NCI-H524 treated with DMSO at 0.1 percent for 48 hours (cell line): ENCODE results near the gene NTM.
"Not testable (repeated sequence)": the region's sequence is repeated elsewhere in the genome, so short reads cannot be mapped to it uniquely, and the experiment has no call there.

Experiments used
- DNase-seq: peaks from one replicate; lab custom pipeline; 2025; lab: John Stamatoyannopoulos, UW

Gene NTM

DNA sequence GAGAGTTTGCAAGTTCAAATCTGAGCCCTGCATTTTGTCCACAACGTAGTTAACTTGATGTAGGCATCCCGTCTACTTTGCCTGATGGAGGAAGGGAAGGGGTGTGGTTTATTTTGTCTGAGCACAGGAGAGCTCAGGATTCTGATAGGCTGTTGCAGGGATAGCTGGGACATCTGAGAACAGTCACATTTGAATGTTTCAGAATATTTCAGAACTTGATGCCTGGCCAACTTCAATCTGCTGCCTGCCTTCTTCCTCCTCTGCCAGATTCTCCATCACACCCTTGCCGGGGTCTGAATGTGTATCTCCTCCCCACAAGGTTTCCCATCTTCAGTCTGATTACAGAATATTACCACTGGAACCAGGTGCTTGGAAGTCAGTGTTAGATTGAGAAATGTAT lies 51.6 kb downstream of the NTM start:
- no peak for DNase-seq

DNA sequence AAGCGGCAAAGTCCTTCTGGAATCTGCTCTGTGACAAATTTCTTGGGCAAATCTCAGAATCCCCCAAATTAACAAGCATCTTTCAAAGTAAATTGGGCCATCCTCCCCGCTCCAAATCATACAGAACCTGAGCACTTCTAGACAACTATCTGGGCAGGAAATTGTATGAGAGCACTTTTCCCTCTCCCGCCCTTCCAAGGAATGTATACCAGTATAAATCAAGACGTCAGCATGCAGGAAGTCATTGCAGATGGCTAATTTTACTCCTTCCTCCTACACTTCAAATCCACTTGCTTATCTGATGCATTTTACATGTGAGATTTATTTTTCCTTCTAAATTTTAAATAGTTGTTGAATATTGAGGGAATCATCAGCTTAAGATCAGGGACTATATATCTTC lies 52.1 kb downstream of the NTM start:
- no peak for DNase-seq

DNA sequence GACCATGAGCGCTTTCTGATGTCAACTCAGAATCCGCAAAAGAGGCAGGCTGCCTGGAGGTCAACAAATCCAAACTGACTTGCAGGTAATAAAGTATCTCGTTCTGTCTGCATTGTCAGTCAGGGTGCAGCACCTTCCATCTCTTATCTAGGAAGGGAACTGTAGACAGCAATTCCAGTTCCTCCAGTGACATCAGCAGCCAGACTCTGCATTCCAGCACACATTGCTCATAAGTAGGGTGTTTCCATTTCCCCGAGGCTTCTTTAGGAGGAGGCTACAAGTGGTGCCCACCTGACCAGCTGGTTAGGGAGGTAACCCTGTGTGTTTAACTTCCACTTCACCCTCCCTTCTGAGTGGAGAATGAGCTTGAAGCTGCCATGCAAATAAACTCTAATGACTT lies 53.3 kb downstream of the NTM start:
- DNase-seq = no peak

DNA sequence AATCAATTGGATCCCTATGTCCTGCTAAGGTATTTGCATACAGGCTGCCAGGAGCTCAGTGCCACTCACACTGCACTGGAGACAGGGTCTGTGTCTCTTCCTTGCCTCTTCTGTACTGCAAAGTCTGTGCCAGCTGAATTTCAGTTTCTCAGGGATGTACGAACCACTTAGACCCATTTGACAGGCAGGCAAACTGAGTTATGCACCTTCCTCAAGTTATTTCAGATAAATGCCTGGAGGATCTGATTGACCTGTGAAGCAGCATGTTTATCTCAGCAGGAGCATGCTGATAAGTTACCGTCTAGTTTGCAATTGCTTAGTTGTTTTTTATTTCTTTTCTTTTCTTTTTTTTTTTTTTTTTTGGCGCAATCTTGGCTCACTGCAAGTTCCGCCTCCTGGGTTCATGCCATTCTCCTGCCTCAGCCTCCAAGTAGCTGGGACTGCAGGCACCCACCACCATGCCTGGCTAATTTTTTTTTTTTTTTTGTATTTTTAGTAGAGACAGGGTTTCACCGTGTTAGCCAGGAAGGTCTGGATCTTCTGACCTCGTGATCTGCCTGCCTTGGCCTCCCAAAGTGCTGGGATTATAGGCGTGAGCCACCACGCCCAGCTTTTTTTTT lies 54.0 kb downstream of the NTM start:
- not testable (repeated sequence) for DNase-seq

DNA sequence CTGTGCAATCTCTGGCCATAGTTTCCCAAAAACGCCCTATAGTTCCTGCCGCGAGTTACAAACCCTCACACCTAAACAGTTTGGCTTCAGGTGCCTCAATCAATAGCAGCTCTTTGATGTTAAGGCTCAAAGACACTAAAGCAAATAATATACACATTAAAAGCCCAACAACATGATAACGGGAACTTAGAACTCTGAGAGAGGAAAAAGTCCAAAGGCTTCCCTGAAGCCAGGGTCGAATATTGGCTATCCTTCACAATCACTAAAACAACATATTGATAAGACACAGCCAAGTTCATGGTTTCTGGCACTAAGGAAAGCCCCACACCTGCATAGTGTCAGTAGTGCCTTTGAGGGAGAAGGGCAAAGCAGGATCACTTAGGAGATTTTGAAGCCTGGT lies 54.9 kb downstream of the NTM start:
- no peak for DNase-seq

DNA sequence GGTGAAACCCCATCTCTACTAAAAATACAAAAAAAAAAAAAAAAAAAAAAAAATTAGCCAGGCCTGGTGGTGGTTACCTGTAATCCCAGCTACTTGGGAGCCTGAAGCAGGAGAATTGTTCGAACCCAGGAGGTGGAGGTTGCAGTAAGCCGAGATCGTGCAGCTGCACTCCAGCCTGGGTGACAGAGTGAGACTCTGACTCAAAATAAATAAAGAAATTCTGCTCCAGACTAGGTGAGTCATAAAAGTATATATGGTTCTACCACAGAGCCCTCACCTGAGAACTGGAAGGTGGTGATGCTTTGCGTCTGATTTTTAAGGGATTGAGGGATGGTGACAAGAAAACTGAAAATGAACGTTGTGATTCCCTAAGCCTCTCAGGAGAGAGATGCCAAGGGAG lies 58.4 kb downstream of the NTM start:
- DNase-seq = no peak

DNA sequence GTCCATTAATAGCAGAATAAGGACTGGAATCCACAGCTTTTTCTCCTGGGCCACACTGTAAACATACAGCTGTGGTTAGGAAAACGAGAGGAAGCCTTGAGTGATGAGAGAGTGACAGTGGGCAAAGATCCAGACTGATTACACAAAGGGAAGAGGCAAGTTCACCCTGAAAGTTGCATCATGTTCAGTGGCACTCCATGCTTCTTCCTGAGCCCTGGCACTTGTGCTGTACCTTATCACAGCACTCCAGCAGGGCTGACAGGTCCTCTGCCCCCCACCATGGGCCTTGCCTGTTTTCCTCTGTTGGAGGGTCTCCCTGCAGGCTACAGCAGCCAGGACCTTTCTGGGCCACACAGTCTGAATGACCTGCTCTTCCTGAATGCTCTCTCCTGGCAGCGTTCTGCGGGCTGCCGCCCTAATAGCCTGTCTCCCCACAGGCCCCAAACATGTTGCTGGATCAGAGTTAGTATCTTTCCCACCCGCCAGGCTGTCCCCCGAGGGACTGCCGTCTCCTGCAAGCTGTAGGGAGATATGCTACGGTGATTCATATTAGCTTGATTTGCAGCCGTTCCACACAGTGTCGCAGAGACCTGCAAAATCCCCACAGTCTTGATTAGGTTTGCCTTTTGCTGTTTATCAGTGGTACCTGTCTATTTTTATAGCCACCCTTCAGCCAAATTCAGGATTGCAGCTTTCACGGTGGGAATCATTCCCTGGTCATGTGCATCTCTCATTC lies 60.2 kb downstream of the NTM start:
- DNase-seq = no peak

DNA sequence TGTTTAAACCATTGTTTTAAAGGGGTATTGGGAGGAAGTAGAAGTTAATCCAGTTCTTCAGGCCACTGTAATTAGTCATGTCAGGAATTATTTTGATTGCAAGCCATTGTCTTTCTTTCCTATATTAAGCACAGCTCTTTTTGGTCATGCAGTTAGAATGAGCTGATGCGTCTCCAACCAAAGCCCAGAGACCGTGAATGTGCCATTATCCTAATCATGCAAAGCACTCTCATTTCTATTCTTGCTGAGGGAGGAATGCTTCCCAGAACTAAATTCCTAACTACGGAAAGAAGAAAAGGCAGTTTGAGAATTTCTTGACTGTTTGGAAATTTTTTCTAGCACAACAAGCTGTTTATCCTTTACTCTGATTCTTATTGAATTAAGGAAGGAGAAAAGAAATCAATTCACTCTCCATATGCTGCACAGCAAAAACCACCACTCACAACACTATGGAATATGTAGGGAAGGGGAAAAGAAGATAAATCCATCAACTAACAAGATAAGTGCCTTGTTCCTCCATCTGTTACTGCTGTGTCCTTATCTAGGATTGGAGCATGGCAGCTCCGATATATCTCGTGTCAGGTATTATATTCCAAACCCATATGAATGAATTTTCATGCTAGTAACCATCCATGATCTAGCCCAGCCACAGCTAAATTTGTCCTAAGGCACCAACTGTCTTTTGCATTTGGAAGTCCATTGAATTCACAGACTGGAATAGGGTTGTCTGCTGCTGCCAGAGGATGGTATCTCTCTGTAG lies 70.8 kb downstream of the NTM start:
- DNase-seq = peak; percentile 38

DNA sequence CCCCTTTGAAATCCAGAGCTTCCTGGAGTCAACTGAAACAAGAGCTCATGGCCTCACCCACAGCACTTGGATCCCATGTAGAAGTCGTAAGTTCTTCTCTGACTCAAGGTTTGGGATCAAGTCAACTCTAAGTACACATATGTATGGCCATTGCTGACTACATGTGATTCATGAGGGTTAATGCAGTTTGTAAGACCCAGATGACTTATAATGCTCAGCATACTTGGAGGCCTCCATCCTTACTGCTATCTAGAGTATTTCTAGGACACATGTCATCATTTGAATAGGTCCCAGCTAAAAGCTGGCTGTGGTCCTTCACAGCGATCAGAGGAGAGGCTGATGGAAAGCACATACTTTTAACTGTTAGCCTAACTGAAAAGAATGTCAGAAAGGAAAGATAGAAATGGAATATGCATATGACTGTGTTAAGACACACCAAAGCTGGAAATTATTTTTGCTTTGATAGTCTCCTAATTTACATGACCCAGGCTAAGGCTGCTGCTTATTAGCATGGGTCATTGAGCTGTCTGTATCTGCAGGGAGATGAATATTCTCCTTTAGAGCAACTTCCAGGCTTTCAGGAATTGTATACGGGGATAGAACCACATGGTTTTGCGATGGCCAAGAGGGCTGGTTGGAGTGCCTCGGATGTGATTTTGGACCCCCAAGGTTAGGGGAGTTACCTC lies 76.3 kb downstream of the NTM start:
- no peak for DNase-seq

DNA sequence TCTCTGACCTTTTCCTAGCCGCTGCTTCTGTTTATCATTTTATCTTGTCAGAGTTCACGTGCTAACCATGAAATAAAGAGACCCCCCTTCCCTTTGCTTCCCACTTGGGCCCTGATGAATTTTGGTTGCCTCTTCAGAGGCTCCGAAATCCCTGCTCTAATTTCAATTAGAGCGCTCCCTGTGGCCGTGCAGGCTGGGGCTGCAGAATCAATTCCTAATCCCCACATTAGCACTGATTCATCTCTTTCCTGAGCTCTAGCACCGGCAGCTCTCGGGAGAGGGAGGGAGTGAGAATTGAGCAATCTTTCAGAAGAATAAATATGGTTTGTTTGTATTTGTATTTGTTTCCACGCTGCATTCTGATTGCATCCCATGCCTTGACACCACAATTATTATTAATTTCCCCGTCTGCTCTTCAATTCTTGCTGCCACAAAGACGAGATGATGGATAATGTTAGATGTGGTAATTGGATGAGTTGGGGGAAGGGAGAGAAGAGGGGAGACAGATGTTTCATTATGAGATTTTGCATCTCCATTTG lies 76.9 kb downstream of the NTM start:
- DNase-seq = no peak

DNA sequence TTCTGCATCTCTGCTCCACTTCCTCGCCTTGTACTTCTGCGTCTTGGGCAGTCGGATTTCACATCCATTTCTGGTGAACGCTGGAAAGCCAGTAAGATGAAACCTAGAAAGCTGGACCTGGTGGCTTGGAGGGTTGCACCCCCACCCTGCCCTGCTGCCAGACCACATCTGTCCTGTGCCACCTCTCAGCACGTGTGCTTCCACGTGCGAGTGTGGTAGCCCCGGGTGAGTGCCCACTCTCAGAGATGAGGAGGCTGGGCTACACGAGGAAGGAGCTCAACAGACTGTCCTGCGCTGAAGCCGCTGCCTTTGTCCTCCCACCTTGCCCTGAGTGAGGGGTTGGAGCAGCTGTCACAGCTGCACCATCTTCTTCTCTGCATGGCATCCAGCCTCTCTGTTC lies 77.5 kb downstream of the NTM start:
- DNase-seq = no peak

DNA sequence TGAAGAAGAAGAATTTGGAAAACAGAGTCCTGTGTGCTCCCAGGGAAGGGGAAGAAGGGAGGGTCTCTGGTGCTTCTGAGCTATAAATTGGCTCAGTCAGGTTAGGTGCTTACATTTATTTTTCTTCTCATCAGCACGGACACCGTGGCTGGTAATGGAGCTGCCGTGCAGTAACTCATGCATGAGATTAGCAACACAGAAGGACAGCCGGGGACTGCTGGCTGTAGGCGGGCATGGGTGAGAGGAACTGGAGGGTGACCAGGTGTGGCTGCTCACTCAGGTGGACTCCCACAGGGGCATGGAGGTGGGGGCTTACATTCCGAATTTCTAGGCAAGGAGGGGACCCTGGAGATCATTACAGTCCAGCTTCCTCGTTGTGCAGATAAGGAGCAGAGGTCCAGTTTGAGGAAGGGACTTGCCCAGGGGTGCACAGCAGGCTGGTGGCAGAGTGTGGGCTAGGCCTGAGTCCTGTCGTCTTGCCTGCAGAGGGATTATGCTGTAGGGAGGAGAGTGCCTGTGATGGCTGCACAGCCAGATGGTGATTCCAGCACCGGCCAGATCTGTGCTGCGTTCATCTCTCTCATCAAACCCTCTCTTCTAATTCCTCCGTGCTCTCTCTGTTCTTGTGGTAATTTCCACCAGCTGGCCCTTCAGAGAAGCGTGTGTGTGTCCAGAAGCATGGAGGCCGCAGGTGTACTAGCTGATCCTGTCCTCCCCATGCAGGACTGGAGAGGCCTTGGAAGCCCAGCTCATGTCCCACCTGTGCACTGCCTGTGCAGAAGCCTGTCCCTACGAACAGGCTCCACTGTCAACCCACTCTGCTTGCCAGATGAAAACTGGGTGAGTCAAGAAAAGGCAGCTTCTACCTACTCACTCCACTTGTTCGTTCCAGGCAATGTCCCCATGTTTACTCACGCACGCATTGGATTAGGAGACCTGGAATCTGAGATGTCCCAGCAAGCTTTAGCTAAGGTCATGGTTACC lies 78.9 kb downstream of the NTM start:
- DNase-seq = peak; percentile 84

DNA sequence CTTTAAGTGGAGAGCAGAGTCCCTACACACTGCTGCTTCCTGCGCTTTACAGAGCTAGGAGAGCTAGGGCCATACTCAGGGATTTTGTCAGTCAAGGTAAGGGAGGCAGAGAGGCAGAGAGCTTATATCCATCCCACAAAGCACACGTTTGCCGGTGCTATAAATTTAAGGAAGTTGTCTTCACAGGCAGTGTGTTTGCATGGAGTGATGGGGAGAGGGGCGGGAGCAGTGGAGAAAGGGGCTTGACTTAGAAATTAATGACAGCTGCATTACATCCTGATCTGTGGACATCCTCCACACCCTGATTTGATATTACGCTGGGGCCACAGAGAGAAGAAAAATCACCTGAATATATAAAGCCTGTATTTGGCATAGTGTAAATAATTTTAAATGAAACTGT lies 84.1 kb downstream of the NTM start:
- no peak for DNase-seq

DNA sequence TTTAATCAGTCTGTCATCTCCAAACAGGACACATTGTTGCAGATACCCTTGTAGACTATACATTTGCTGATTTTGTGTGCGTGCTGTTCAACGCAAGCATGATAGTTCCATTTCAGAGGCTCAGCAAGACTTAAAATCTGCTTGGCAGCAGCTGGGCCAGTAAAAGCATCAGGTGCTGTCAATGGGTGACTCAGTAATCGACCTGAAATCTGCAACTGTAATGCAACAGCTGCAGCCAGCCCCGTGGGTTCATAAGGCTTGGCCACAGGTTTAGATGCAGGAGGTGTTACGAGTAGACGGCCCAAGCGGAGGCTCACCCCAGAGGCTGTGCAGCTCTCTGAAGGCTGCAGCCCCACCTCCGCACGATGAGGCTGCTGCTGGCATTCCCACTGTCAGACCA lies 84.6 kb downstream of the NTM start:
- no peak for DNase-seq

DNA sequence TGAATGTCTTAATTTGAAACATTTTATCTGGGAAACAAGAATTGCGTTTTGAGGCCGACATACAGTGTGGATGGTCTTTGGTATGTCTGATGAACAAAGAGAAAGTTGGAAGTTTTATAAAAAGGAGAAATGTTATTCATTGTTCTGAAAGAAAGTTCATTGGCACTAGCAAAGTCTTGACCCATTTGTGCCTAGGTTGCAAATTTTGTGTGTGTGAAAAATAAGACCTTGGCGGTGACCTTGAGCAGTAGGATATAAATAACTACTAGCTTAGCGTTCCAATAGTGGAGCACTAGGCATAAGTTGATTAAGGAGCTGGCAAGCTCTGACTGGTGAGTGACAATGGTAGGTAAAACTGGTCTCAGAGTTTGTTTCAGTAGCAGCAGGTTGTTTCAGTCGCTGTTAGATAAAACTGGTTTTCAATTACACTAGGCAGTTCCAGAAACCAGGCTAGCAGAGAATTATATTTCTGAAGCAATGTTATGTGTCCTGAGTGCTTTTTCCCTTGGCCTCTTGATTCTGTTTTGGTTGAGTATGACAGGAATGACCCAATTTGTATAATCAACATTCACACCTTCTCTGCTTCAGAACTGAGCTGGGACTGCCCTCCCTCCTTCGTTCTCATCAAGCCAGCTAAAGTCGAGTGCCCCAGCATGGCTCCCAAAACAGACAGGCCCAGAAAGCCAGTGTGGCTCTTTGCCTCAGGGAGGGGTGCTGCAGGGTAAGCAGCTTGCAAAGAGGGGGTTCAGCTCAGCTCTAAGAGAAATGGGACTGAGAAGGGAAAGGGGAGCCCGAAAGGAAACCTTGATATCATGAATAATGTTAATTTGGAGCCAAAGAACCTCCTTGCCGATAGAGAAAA lies 85.7 kb downstream of the NTM start:
- DNase-seq = no peak

DNA sequence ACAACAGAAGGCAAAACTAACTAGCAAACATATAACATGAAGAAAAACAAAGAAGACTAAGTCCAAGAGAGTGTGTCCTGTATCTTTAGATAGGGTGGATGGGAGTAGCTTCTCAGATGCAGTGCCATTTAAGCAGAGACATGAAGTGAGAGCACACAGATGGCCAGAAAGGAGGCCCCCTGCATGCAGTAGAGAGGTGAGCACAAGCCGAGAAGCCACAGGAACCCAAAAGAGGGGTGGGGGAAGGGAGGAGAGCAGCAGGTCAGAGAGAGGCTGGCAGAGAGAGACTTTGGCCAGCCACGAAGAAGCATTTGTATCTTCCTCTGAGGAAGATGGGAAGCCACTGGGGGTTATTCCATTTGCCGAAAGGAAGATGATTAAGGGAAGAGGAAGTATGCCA lies 86.7 kb downstream of the NTM start:
- DNase-seq = no peak

DNA sequence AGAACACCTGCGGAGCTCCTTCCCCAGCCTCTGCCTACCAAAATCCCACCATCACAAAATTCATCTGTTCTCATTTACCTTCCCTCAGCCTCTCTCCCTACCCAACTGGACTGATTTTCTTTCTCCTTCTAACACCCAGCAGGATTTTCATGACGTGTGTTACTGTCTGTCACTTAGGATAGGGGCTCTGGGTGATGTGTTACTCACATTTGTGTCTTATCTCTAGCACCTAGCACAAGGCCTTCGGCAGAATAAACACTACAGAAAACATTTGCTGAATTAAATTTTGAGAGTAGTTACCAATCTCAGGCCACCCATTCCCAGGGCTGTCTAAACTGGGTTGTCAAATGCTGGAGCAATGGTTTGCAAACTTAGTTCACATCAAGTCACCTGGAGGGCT lies 88.0 kb downstream of the NTM start:
- no peak for DNase-seq

DNA sequence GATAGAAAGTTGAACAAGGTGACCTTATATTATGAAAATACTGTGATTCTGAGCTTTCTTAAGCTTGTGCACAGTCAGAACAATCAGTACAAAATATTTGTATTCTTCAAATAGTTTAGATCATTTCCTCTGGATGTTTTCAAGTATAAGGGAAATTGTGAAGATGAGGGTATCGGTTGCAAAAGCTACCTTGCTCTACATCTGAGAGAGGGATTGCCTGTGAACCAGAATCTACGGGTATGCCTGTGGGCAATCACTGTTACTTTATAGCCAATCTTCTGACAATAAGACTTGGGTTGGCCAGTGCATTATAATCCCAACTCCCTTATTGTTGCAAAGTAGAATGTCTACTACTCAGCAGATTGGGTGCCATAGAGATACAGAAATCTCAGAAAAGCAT lies 90.5 kb downstream of the NTM start:
- DNase-seq = no peak

DNA sequence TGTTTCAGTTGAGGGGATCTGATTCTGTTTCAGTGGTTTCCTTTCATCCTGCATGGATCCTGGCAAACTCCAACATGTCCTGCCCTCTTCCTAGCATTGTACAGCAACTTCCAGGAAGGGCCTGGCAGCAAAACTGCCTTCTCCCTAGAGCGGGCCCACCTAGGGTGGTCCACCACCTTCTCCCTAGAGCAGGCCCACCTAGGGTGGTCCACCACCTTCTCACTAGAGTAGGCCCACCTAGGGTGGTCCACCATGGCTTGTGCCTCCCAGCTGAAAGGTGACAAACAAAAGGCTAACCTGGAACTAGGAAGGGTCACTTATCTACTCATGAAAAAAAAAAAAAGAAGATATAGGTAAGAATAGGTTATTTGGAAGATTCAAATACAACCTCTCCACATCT lies 92.2 kb downstream of the NTM start:
- DNase-seq = no peak

DNA sequence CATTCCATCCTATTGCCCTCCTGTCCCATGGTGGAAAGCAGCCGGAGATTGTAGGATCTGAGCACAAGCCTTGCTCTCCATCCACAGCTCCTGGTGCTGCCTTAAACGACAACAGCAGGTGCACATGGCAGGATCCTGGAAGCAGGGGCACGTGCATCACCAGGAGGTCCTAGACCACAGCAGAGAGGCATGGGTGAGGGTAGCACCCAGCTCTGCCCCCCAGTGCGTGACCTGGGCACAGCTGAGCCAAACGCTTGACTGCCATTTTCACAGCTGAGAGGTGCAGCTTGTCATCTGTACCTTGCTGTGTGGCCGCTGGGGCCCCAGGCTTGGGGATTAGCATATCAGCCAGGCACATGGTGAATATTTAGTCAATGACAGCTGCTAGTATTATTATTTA lies 92.7 kb downstream of the NTM start:
- DNase-seq = no peak
